Stimulated activated memory B cell treated with anti-CD40 and anti-IgM and Interleukin-4, amounts not matched to agents 10 μg/mL and 1 μg/mL and 100 μg/mL, for 72 hours (primary cell): ENCODE results near the gene RGL1.
A peak's percentile ranks its signal among the peaks of the same experiment; 100 is the strongest.

ENCODE experiments used
- ATAC-seq: fragments of 150-1000 bp; cut with Tn5 transposase; 2 replicates; pipeline ENCODE4 v1.10.0; 2021
- H3K27ac Mint-ChIP-seq: one replicate; pipeline ENCODE4 v1.8.0; 2022; ENCODE audit warnings: mild to moderate bottlenecking, mixed read lengths
- H3K27me3 Mint-ChIP-seq: one replicate; pipeline ENCODE4 v1.8.0; 2022; ENCODE audit warnings: mixed read lengths
- H3K36me3 Mint-ChIP-seq: one replicate; pipeline ENCODE4 v1.8.0; 2022; ENCODE audit warnings: mixed read lengths
- H3K4me1 Mint-ChIP-seq: one replicate; pipeline ENCODE4 v1.8.0; 2022; ENCODE audit warnings: mixed read lengths
- H3K4me3 Mint-ChIP-seq: one replicate; pipeline ENCODE4 v1.8.0; 2022; ENCODE audit warnings: mild to moderate bottlenecking, moderate library complexity, mixed read lengths
- H3K9me3 Mint-ChIP-seq: one replicate; pipeline ENCODE4 v1.8.0; 2022; ENCODE audit warnings: mixed read lengths

The RGL1 gene

GRCh38 chr1:183893561-183894289, 88.8 kb downstream of the RGL1 start:
- Mint-ChIP-seq H3K36me3 (peaks cover 7% of the 10 kb centered on the region), H3K4me1 (peaks cover 27% of the 10 kb centered on the region), H3K4me3 (no peak overlapping the region), H3K27me3 (no peaks in the 10 kb centered on the region), H3K27ac (no peak overlapping the region), H3K9me3 (no peaks in the 10 kb centered on the region)
- ATAC-seq, result no peak

GRCh38 chr1:183894290-183894565, 89.3 kb downstream of the RGL1 start:
- Mint-ChIP-seq H3K4me3 (no peak overlapping the region), H3K27ac (no peak overlapping the region), H3K4me1 (peaks cover 29% of the 10 kb centered on the region), H3K9me3 (no peaks in the 10 kb centered on the region), H3K36me3 (peaks cover 7% of the 10 kb centered on the region), H3K27me3 (no peaks in the 10 kb centered on the region)
- no peak for ATAC-seq

- Mint-ChIP-seq H3K4me1 (peaks cover 33% of the 10 kb centered on the region), H3K9me3 (no peaks in the 10 kb centered on the region), H3K36me3 (peaks cover 10% of the 10 kb centered on the region), H3K4me3 (peak overlapping the region; percentile 5), H3K27me3 (no peaks in the 10 kb centered on the region), H3K27ac (peak overlapping the region; percentile 28)
- peak; percentile 44 for ATAC-seq
Measured at GRCh38 chr1:183896466-183897048, 91.6 kb downstream of the RGL1 start.

- Mint-ChIP-seq H3K9me3 (no peaks in the 10 kb centered on the region), H3K4me3 (peak overlapping the region; percentile 50), H3K4me1 (peaks cover 48% of the 10 kb centered on the region), H3K27me3 (no peaks in the 10 kb centered on the region), H3K36me3 (peaks cover 12% of the 10 kb centered on the region), H3K27ac (peak overlapping the region; percentile 28)
- peak; percentile 4 for ATAC-seq
Measured at GRCh38 chr1:183898001-183898396, 93.1 kb downstream of the RGL1 start.

- Mint-ChIP-seq H3K36me3 (peaks cover 12% of the 10 kb centered on the region), H3K4me3 (no peak overlapping the region), H3K4me1 (peaks cover 54% of the 10 kb centered on the region), H3K27ac (peak overlapping the region; percentile 28), H3K27me3 (no peaks in the 10 kb centered on the region), H3K9me3 (no peaks in the 10 kb centered on the region)
- no peak for ATAC-seq
Measured at GRCh38 chr1:183898610-183899009, 93.7 kb downstream of the RGL1 start.

- H3K36me3 Mint-ChIP-seq, result peaks cover 15% of the 10 kb centered on the region
- H3K4me3 Mint-ChIP-seq, result peak overlapping the region; percentile 4
- no peaks in the 10 kb centered on the region for H3K27me3 Mint-ChIP-seq
- H3K9me3 Mint-ChIP-seq, result no peaks in the 10 kb centered on the region
- peak; percentile 82 for ATAC-seq
- peak overlapping the region; percentile 78 for H3K27ac Mint-ChIP-seq
- peaks cover 47% of the 10 kb centered on the region for H3K4me1 Mint-ChIP-seq
Measured at GRCh38 chr1:183901748-183902330, 96.9 kb downstream of the RGL1 start.

GRCh38 chr1:183903101-183903500, 98.2 kb downstream of the RGL1 start:
- Mint-ChIP-seq H3K27ac (peak overlapping the region; percentile 78), H3K36me3 (peaks cover 22% of the 10 kb centered on the region), H3K9me3 (no peaks in the 10 kb centered on the region), H3K4me1 (peaks cover 34% of the 10 kb centered on the region), H3K27me3 (no peaks in the 10 kb centered on the region), H3K4me3 (no peak overlapping the region)
- no peak for ATAC-seq

- no peaks in the 10 kb centered on the region for H3K27me3 Mint-ChIP-seq
- peaks cover 43% of the 10 kb centered on the region for H3K36me3 Mint-ChIP-seq
- ATAC-seq, result no peak
- H3K4me3 Mint-ChIP-seq, result no peak overlapping the region
- H3K27ac Mint-ChIP-seq, result no peak overlapping the region
- H3K4me1 Mint-ChIP-seq, result peaks cover 41% of the 10 kb centered on the region
- no peaks in the 10 kb centered on the region for H3K9me3 Mint-ChIP-seq
Measured at GRCh38 chr1:183905508-183906113, 100.7 kb downstream of the RGL1 start.

GRCh38 chr1:183907070-183907469, 102.2 kb downstream of the RGL1 start:
- no peaks in the 10 kb centered on the region for H3K27me3 Mint-ChIP-seq
- H3K4me1 Mint-ChIP-seq, result peaks cover 47% of the 10 kb centered on the region
- no peak overlapping the region for H3K27ac Mint-ChIP-seq
- H3K36me3 Mint-ChIP-seq, result peaks cover 39% of the 10 kb centered on the region
- no peaks in the 10 kb centered on the region for H3K9me3 Mint-ChIP-seq
- no peak overlapping the region for H3K4me3 Mint-ChIP-seq
- no peak for ATAC-seq

- Mint-ChIP-seq H3K4me3 (no peak overlapping the region), H3K36me3 (peaks cover 44% of the 10 kb centered on the region), H3K27ac (peak overlapping the region; percentile 86), H3K27me3 (no peaks in the 10 kb centered on the region), H3K4me1 (peaks cover 45% of the 10 kb centered on the region), H3K9me3 (no peaks in the 10 kb centered on the region)
- no peak for ATAC-seq
Measured at GRCh38 chr1:183908079-183908478, 103.2 kb downstream of the RGL1 start.

GRCh38 chr1:183909672-183910071, 104.8 kb downstream of the RGL1 start:
- Mint-ChIP-seq H3K36me3 (peaks cover 44% of the 10 kb centered on the region), H3K27ac (peak overlapping the region; percentile 86), H3K4me1 (peaks cover 38% of the 10 kb centered on the region), H3K9me3 (no peaks in the 10 kb centered on the region), H3K27me3 (no peaks in the 10 kb centered on the region), H3K4me3 (no peak overlapping the region)
- no peak for ATAC-seq

GRCh38 chr1:183910845-183911244, 105.9 kb downstream of the RGL1 start:
- H3K27me3 Mint-ChIP-seq, result no peaks in the 10 kb centered on the region
- peak overlapping the region; percentile 86 for H3K27ac Mint-ChIP-seq
- H3K36me3 Mint-ChIP-seq, result peaks cover 36% of the 10 kb centered on the region
- H3K4me1 Mint-ChIP-seq, result peaks cover 43% of the 10 kb centered on the region
- H3K9me3 Mint-ChIP-seq, result no peaks in the 10 kb centered on the region
- peak; percentile 49 for ATAC-seq
- no peak overlapping the region for H3K4me3 Mint-ChIP-seq

- H3K9me3 Mint-ChIP-seq, result no peaks in the 10 kb centered on the region
- peak overlapping the region; percentile 86 for H3K27ac Mint-ChIP-seq
- H3K4me1 Mint-ChIP-seq, result peaks cover 47% of the 10 kb centered on the region
- peak; percentile 90 for ATAC-seq
- H3K27me3 Mint-ChIP-seq, result no peaks in the 10 kb centered on the region
- peaks cover 36% of the 10 kb centered on the region for H3K36me3 Mint-ChIP-seq
- H3K4me3 Mint-ChIP-seq, result peak overlapping the region; percentile 5
Measured at GRCh38 chr1:183911285-183911684, 106.4 kb downstream of the RGL1 start.

GRCh38 chr1:183912265-183912886, 107.5 kb downstream of the RGL1 start:
- H3K9me3 Mint-ChIP-seq, result no peaks in the 10 kb centered on the region
- peaks cover 51% of the 10 kb centered on the region for H3K4me1 Mint-ChIP-seq
- ATAC-seq, result peak; percentile 83
- H3K4me3 Mint-ChIP-seq, result peak overlapping the region; percentile 9
- peak overlapping the region; percentile 86 for H3K27ac Mint-ChIP-seq
- H3K36me3 Mint-ChIP-seq, result peaks cover 30% of the 10 kb centered on the region
- no peaks in the 10 kb centered on the region for H3K27me3 Mint-ChIP-seq

- no peak overlapping the region for H3K4me3 Mint-ChIP-seq
Measured at GRCh38 chr1:183913567-183913993, 108.7 kb downstream of the RGL1 start.

More at GRCh38 chr1:183913567-183913993, 108.7 kb downstream of the RGL1 start:
- no peaks in the 10 kb centered on the region for H3K27me3 Mint-ChIP-seq
- H3K27ac Mint-ChIP-seq, result no peak overlapping the region
- H3K4me1 Mint-ChIP-seq, result peaks cover 51% of the 10 kb centered on the region
- no peaks in the 10 kb centered on the region for H3K9me3 Mint-ChIP-seq
- no peak for ATAC-seq
- peaks cover 24% of the 10 kb centered on the region for H3K36me3 Mint-ChIP-seq
